ENCODE results near the gene GSTA4. TPM values are rescaled to one million over a fixed set of nuclear protein-coding genes. Genes with fewer than 3 reads are reported as not detected.

The GSTA4 gene
- total and polyA plus RNA-seq, 2 of the 8 experiments (the other 6 are each of a cell fraction or from before 2014, with no cell fraction given): 13.9 to 21.6 TPM

- H3K36me3 ChIP-seq (ENCODE audit: control insufficient read depth in 2 of 4, insufficient read depth in 4 of 4, low read length in 3 of 4): peaks cover 3 to 28% (median 6%) of the 10 kb centered on the region in 4 experiments; a peak in 6 of 8 replicates
These were observed 10.7 kb upstream of the GSTA4 start for GRCh38 chr6:53005663-53006250.

More at GRCh38 chr6:53005663-53006250, 10.7 kb upstream of the GSTA4 start:
- Histone ChIP-seq H3K14ac (ENCODE audit: insufficient read length) (no peak overlapping the region), H2AFZ (ENCODE audit: low read length) (no peak overlapping the region), H2AK5ac (ENCODE audit: low read depth, low read length) (no peak overlapping the region), H3K4me1 (replicated peaks in 1 of 4; ENCODE audit: control insufficient read depth in 3 of 4, insufficient read depth in 4 of 4, low read length in 3 of 4) (no peaks in the 10 kb centered on the region), H3K27ac (ENCODE audit: low read depth, low read length) (no peak overlapping the region), H3K4ac (replicated peaks; ENCODE audit: insufficient read length, low read depth, low read length) (no peak overlapping the region), H3K4me3 (ENCODE audit: extremely low read depth in 1 of 4, insufficient read depth in 2 of 4, low read depth in 3 of 4, low read length in 4 of 4) (no peak overlapping the region), H3K9ac (replicated peaks in 1 of 4; ENCODE audit: extremely low read depth in 1 of 4, low read depth in 3 of 4, low read length in 3 of 4) (no peak overlapping the region), H4K8ac (ENCODE audit: extremely low read depth, insufficient read depth, low read length) (no peak overlapping the region), H3K9me3 (ENCODE audit: insufficient read depth in 2 of 2, low read depth in 1 of 2, low read length in 1 of 2) (no peaks in the 10 kb centered on the region), H2BK12ac (ENCODE audit: low read depth, low read length) (no peak overlapping the region), H2BK5ac (ENCODE audit: low read depth, low read length) (no peak overlapping the region), H3K23me2 (ENCODE audit: low read depth, low read length) (no peaks in the 10 kb centered on the region), H3K23ac (ENCODE audit: insufficient read length) (no peak overlapping the region), H3K4me2 (ENCODE audit: insufficient read depth in 1 of 2, low read depth in 2 of 2, low read length in 2 of 2) (no peak overlapping the region), H4K20me1 (replicated peaks in 1 of 2; ENCODE audit: control insufficient read depth in 1 of 2, insufficient read depth in 2 of 2, low read length in 2 of 2) (no peaks in the 10 kb centered on the region), H2BK120ac (replicated peaks; ENCODE audit: low read depth, low read length) (no peak overlapping the region), H2BK20ac (ENCODE audit: low read length) (no peak overlapping the region), H4K5ac (ENCODE audit: insufficient read length, low read depth, low read length) (no peak overlapping the region), H3K79me2 (ENCODE audit: control insufficient read depth in 1 of 2, insufficient read depth in 2 of 2, low read length in 2 of 2) (no peaks in the 10 kb centered on the region), H3K79me1 (ENCODE audit: low read depth, low read length) (no peaks in the 10 kb centered on the region), H2BK15ac (ENCODE audit: low read length) (no peak overlapping the region), H4K91ac (replicated peaks; ENCODE audit: insufficient read length, low read length) (no peak overlapping the region), H3K56ac (replicated peaks; ENCODE audit: insufficient read length, low read depth, low read length) (no peak overlapping the region), H3K27me3 (replicated peaks in 1 of 4; ENCODE audit: control insufficient read depth in 3 of 4, extremely low read depth in 1 of 4, insufficient read depth in 3 of 4, low read length in 3 of 4) (no peaks in the 10 kb centered on the region), H3K18ac (ENCODE audit: extremely low read depth, low read length) (no peak overlapping the region)
- TF ChIP-seq RAD21 (IDR thresholded peaks at IDR 0.05 in 1 of 2, conservative IDR thresholded peaks at IDR 0.05 in 1 of 2; ENCODE audit: low read depth in 2 of 2, low read length in 2 of 2) (no peak), CREB1 (IDR thresholded peaks at IDR 0.05) (peak; percentile 80)
- CTCF ChIA-PET (ENCODE audit: partially characterized antibody): interaction anchor here (1.1 to 1.3 kb wide), 3 partner anchors 11 to 191 kb away, joined by 3 read pairs; partner anchors contain the start of gene GSTA4
- DNase-seq (ENCODE audit: low read depth in 1 of 2, low spot score in 2 of 2) (no peak), FAIRE-seq (no peak)
- WGBS, 2 experiments (ENCODE audit: extremely low coverage in 1 of 2, insufficient coverage in 1 of 2, insufficient read length in 1 of 2, insufficient replicate concordance in 2 of 2, low coverage in 1 of 2, low lambda C conversion rate in 2 of 2, missing lambda C conversion rate in 1 of 2): 55% methylated on average over 2 of the region's 2 CpGs; no CpG with 5 or more reads in 1 of the 2 experiments
- POLR2A ChIA-PET (ENCODE audit: partially characterized antibody): no interaction called here

All from H1 (cell line).